Hepatic stellate cell (primary cell): ENCODE data around the gene LIMD2.

Experiments used
- DNase-seq: peaks from one replicate; pipeline ENCODE4 v3.0.0; 2011; ENCODE audit warnings: low spot score

The LIMD2 gene

DNA sequence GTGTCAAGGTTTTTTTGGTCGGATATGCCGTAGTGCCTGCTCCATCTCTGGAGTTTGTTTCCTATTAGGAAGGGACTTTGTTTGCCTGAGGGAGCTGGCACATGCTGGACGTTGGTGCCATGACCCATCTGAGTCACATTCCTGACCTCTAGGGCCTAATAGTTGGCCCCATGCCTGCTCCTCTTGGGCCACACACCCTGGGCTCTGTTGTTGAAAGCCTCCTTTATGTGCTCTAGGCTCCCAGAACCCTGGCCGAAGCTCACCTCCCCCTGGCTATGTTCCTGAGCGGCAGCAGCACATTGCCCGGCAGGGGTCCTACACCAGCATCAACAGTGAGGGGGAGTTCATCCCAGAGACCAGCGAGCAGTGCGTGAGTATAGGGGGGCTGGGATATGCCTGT lies 18.4 kb downstream of the LIMD2 start:
- no peak for DNase-seq

DNA sequence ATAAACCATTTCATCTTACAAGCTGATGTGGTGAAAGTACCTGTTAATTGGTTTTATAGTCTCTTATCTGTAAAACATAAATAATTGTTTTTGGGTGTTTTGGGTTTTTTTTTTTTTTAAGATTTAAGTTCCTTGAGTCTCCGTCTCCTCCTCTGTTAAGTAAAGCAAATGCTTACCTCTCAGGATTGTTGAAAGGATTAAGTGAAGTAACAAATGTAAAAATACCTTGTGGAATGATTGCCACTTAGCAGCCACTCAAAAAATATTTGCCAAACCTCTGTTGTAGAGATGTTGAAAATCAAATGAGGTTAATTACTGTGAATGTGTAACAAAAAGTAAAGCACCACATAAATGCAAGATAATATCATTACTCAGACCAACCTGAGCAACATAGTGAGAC lies 19.2 kb downstream of the LIMD2 start:
- DNase-seq: no peak

GRCh38 chr17:63679214-63679613 lies 20.7 kb downstream of the LIMD2 start:
- no peak for DNase-seq

DNA sequence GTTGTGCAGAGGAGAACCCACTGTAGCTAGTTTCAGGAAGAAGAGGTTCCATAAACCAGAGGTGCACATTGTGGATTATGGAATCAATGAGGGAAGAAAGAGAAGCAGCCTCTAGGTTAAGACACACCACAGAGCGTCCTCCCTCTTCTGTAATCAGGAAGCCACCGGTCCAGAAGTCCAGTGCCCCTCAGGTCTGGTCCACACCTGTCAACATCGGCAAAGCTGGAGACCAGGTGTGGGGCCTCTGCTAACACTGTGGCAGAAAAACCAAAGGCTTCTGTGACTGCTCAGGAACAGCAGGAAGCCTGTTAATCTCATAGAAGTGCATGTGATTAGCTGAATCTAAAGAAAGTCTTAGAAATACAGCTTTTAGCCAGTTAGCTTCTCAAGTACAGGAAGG lies 23.3 kb downstream of the LIMD2 start:
- DNase-seq: no peak

GRCh38 chr17:63675607-63676546 lies 24.0 kb downstream of the LIMD2 start:
- peak; percentile 66 for DNase-seq

GRCh38 chr17:63675231-63675606 lies 24.7 kb downstream of the LIMD2 start:
- DNase-seq: no peak

DNA sequence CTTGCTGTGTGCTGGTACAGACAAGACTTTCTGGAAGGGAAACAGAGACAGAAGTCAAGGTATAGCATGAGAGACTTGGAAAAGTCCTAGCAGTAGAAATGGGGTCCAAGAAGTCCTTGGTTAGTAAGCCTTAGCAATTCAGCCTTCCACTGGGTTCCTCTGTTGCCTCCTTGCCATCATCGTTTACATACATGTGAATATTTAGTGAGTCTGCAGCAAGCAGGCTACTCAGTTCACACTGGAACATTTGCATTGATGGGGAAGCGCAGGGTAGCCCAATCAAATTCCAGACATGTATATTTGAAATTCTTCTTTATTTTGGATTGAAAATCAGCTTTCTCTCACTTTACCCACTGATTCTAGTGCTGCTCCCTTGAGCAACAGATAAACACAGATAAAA lies 27.1 kb downstream of the LIMD2 start:
- DNase-seq: no peak

DNA sequence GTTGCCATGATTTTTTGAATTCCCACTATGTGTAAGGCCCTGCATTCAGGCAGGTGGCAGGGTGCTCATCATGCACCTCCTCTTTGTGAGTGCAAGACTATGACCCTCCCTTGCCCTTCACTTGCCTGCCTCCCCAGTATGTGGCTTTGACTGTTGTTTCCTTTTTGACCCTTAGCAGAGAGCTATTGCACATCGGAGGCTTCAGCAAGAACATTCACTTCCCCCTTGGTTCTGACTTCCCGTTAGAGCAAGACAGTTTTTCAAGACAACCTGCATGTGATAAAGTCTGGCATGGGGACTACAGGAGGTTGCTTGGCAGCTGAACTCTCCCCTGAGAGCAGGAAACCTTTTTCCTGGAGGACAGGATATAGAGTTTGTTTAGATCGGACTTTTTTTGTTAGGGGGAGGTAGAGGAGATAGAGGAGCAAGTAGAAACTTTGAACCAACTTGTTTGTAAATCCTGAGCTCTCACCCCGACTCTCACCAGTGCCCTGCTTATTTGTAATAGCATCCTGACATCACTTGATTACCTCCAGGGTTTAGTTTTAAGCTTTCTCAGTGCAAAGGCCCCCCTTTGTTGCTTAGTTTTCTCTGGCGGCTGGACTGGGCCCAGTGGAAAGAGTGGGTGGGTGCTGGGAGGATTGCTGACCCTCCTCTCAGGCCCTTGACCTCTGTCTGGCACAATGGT lies 34.3 kb downstream of the LIMD2 start:
- no peak for DNase-seq

GRCh38 chr17:63659850-63660249 lies 40.1 kb downstream of the LIMD2 start:
- no peak for DNase-seq

DNA sequence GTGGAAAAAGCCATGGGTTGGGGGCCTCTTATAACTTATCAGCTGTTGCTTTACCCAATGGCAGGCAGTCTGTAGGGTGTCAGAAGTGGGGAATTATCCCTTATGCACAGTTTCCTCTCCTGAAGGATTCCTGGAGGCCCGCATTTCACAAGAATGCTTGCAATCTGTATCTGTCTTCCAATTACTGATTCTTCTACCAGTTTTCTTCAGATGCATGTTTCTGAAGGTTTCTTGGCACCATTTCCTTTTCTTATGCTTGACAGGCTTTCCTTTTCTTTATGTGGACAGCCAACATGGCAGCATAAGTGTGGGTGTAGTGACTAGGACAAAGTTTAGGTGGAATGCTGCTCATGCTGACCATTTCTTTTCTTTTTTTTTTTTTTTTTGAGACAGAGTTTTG lies 41.6 kb downstream of the LIMD2 start:
- DNase-seq: no peak

GRCh38 chr17:63657786-63658185 lies 42.1 kb downstream of the LIMD2 start:
- no peak for DNase-seq

DNA sequence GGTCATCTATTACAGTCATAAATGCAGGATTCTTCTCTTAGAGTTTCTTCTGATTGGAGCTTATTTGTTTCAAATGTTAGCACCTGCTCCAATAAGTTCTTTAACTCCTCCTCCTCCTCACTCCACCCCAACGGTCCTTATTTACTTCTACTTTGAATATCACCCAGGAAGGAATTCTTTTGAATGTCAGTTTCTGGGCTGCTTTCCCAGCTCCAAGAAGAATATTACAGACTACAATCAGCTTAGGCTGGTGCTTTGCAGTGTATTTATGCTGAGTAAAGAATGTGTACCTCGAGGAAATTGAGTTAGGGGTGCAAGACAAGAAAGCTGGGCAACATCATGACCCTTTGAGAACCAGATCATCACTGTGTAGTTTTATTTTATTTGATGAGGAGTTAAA lies 46.9 kb downstream of the LIMD2 start:
- DNase-seq: no peak

- DNase-seq: no peak
Measured at GRCh38 chr17:63652106-63652505, 47.8 kb downstream of the LIMD2 start.

GRCh38 chr17:63649813-63650212 lies 50.1 kb downstream of the LIMD2 start:
- no peak for DNase-seq

DNA sequence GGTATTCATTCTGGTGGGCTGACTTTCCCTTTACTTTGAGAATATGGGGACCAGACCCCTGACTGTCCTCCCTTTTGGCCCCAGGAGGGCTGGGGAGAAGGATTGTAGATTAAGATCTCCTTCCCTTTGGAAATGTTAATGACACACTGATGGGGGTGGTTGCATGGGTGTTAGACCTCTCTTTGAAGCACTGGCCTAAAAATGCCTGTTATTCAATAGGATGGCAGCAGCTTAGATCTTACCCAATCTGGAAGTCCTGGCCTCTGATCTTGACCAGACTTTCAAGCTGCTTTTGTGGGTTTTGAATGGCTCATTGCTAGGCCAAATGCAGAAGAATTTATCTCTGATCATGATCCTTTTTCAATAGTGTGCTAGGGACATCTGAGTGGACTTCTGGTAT lies 52.0 kb downstream of the LIMD2 start:
- DNase-seq: no peak

DNA sequence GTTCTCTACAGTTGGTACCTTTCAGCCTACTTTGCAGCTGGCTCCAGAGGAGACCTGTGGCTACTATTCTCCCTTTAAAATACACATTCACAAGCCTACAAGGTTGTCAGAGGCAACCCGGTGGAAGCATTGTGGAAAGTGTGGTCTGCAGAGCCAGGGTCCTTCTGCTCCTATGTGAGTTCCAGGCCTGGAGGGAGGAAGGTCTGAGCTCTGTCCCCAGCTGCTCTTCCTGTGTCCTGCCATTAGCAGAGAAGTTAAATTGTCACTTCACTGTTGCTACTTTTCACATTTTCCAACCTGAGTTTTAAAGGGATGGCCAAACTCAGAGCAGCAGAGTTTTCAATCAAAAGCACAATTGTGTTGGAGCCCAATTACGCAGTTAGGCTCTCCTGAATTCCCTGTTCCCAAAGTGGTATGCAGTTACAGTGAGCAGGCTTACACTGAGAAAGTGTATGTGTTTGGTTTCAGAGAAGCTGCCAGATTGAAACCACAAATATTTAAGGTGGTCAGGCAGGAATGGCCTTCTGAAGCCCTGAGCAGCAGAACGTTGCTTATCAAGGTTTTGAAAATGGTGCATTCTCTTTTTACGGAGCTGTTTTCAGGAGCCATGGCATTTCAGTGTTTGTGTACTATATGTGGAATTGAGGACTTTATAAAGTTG lies 52.7 kb downstream of the LIMD2 start:
- peak; percentile 14 for DNase-seq

GRCh38 chr17:63646488-63646806 lies 53.5 kb downstream of the LIMD2 start:
- no peak for DNase-seq
